Limb (tissue), 2 donors: ENCODE results near the gene GAPVD1.

Experiments
- DNase-seq, 2 donors: peaks; one replicate each; pipeline ENCODE4 v3.0.0-alpha.2; 2016; ENCODE audit errors: extremely low spot score in 2 of 2

Gene GAPVD1

GRCh38 chr9:125404733-125405132 is 143.1 kb downstream of the GAPVD1 start:
- DNase-seq: no peak

DNA sequence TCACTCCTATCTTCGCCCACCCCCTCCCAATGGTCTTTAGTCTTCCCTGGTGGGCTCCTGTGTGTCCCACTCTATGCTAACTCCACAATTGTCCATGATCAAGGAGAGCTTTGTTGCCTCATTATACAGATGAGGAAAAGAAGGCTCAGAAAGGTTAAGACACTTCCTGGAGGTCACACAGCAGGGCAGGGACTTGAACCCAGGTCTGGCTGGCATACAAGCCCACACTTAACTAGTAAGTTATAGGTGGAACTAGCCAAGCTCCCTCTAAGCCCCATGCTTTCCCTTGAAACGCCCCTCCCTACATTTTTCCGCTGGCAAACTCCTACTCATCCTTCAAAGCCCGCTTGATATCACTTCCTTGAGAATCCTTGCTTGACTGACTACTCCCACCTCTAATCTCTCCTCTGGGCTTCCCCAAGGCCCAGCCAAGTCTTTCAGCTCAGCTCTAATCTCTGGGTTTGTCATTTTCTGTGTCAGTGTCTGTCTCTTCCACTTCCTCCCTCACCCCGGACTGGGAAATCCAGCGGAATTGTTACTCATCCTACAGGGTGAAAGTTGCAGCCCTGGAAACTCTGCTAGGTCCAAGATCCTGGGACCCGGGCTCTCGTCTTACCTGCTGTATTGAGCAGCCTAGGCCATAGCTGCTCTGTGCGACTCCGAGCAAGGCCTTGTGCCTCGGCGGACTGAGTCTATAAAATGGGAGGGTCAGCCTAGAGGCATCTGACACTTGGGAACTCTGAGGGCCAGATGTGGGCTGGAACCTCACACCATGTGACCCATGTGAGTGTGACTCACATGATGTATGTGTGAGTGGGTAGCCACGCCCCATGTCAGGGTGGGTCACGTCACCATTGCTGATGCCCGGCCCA is 144.5 kb downstream of the GAPVD1 start:
- DNase-seq: no peak

DNA sequence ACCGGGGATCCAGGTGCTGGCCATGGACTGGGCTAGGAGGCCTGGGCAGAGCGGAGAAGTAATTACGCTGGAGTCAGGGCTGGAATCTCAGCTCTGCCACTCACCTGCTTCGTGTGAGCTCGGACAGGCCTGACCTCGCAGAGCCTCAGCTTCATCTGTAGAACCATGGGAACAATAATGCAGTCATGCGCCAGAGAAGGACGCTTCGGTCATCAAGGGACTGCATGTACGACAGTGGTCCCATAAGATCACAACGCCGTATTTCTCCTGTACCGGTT is 145.1 kb downstream of the GAPVD1 start:
- no peak for DNase-seq

DNA sequence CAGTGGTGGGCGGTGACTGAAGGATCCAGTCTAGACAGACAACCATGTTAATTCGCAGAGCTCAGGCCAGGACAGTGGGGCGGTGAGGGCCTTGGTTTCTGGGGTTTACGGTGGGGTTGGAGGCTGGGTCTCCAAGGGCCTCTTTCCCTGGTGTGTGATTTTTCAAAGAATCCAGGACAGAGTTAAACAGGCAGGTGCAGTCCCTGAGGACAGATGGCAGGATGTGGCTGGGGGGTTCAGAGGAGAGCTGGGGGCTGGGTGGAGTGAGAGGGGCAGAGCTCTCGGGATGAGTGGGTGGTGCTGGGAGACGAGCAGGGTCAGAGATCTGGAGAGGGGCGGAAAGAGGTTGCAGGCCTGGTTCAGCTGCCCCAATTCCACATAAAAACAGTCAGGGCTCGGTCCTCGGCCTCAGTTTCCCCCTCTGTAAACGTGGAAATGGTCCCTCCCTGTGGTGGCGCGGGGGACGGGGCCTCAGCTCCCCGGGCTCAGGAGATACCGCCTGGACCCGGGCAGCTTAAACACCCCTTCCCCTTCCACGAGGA is 145.9 kb downstream of the GAPVD1 start:
- DNase-seq: peak in 1 of 2 donors; percentile 32

GRCh38 chr9:125407974-125408900 is 146.6 kb downstream of the GAPVD1 start:
- peak; percentile 77 to 92 for DNase-seq

GRCh38 chr9:125409217-125409636 is 147.6 kb downstream of the GAPVD1 start:
- DNase-seq: peak in 1 of 2 donors; percentile 41

GRCh38 chr9:125409637-125410521 is 148.3 kb downstream of the GAPVD1 start:
- peak in 1 of 2 donors; percentile 37 for DNase-seq

- no peak for DNase-seq
Measured at GRCh38 chr9:125410522-125410894, 148.9 kb downstream of the GAPVD1 start.

DNA sequence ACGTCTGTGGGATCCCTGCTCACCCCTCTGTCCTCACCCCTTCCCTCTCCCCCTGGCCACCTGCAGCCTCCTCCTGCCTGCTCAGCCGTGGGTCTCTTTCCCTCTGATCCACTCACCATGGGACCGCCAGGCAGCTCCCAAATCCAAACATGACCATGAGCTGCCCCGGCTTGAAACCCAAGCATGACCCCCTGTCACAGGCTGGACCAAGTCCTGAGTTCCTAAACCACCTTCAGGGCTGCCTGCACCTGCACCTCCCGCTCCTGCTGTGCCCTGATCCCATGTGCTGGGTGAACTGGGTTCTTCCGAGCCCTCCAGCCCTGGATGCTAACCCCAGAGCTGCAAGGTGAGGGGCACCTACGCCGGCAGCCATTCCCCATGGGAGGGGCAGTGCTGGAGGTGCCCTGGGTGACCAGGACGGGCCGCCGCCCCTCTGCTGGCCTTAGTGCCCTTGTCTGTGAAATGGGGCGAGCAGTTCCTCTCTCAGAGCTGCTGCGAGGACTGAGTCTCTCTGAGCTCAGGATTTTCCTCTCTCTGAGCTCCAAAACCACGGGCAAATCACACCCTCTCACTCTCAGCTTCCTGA is 149.6 kb downstream of the GAPVD1 start:
- DNase-seq: no peak

- DNase-seq: no peak
Measured at GRCh38 chr9:125412166-125412565, 150.5 kb downstream of the GAPVD1 start.

DNA sequence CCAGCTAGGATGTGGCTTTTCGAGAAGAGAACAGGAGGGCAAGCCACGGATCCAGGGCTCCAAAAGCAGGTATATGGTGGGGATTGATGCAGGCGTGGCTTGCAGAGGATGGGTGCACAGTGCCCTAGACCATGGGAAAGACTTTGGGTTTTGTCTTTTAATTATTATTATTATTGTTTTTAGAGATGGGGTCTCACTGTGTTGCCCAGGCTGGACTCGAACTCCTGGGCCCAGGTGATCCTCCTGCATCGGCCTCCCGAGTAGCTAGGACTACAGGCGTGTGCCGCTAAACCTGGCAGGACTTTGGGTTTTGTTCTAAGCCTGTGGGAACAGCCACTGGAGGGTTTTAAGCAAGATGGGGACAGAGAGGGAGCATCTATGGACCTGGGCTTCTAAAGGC is 152.0 kb downstream of the GAPVD1 start:
- no peak for DNase-seq

DNA sequence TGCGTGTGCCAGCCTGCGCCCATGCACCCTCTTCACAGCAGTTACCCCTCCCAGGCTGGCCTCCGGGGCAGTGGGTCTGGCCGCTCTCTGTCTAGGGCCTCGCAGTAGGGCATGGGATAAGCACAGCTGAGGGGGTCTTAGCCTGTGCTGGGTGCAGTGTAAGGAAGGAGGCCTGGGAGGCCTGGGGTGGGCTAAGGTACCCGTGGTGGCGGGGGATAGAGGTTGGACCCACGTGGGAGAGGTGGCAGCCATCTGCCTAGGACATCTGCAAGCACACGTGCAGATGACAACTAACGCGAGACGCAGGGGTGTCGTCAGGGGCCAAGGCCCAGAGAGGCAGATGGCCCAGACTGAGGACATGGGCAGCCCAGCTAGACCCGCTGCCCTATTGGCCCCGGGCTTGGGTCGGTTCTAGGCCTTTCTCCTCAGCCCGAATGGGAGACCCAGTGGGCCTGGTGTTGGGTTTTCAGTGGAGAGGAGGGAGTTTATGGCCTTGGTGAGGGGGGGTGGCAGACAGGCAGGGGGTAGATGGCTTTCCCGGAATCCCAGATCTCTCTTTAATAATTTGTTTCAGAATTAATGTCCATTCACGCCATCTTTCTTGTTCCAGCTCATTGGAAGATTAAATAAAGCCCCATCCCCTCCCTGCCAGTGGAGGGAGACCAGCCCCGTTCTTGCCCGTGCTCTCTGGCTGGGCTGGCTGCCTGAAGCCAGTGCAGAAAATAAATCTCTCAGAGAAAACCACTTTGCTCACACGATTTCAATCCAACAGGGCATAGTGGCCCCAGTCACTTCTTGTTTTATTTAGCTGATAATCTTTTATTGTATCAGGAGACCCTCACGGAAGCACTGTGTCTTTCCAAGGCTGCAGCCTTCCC is 154.2 kb downstream of the GAPVD1 start:
- no peak for DNase-seq

- DNase-seq: no peak
Measured at GRCh38 chr9:125416517-125416916, 154.9 kb downstream of the GAPVD1 start.
